Anterior cingulate cortex (tissue), 58 donors: ENCODE data around the gene OR5AC2.

Experiments used
- DNase-seq, 58 donors: peaks; one replicate each; lab custom pipeline; 2025; lab: John Stamatoyannopoulos, UW

The OR5AC2 gene

GRCh38 chr3:98136631-98137030 is 49.7 kb downstream of the OR5AC2 start:
- no peak for DNase-seq
